SK-N-SH (cell line): ENCODE measurements around the gene GIMAP2.

Source experiments
- CTCF ChIP-seq: fragments of 200-600 bp; sonication (generic); IDR thresholded peaks from 2 replicates; pipeline ENCODE4 v1.6.1; 2017; ENCODE audit warnings: antibody characterized with exemption, mild to moderate bottlenecking, moderate library complexity
- IRF3 ChIP-seq: fragments of 150-350 bp; IDR thresholded peaks from 2 replicates; pipeline ENCODE4 v1.6.1; 2016; ENCODE audit warnings: mild to moderate bottlenecking, low read depth, low read length
- MXI1 ChIP-seq: IDR thresholded peaks from 2 replicates; pipeline ENCODE4 v1.6.1; 2012; ENCODE audit warnings: mild to moderate bottlenecking, low read depth, low read length, improper control_type of control experiment
- POLR2AphosphoS5 ChIP-seq: IDR thresholded peaks from 2 replicates; pipeline ENCODE4 v1.6.1; 2012; ENCODE audit warnings: low read depth, low read length
- TAF1 ChIP-seq: IDR thresholded peaks from 2 replicates; pipeline ENCODE4 v1.6.1; 2012; ENCODE audit warnings: low read depth, mild to moderate bottlenecking, low read length, moderate library complexity, borderline replicate concordance

- TF ChIP-seq CTCF: no peak
- TF ChIP-seq IRF3: no peak
- TF ChIP-seq MXI1: no peak
- TF ChIP-seq POLR2AphosphoS5: no peak
- no peak for TF ChIP-seq TAF1
Observed at GRCh38 chr7:150649080-150649385, 36.5 kb upstream of the GIMAP2 start.
